ENCODE results near the gene B3GNT2. TPM values are rescaled to one million over a fixed set of nuclear protein-coding genes. Genes with fewer than 3 reads are reported as not detected.
A peak's percentile ranks its signal among the peaks of the same experiment; 100 is the strongest.

Gene B3GNT2
- total and polyA plus RNA-seq, 9 of the 15 experiments (the other 6 are each of a cell fraction or from before 2014, with no cell fraction given), result 6.0 to 38.9 (median 25.0) TPM

GRCh38 chr2:62202019-62202722 is 6.3 kb downstream of the B3GNT2 start (continued):
- no peak for TF ChIP-seq CLOCK (CRISPR knock-in tag; IDR thresholded peaks at IDR 0.05; ENCODE audit: borderline replicate concordance)
- TF ChIP-seq ARID4B (CRISPR knock-in tag; IDR thresholded peaks at IDR 0.05), result no peak
- no peak for TF ChIP-seq ZNF133 (CRISPR knock-in tag; IDR thresholded peaks at IDR 0.05)
- TF ChIP-seq TFAP4 (CRISPR knock-in tag; IDR thresholded peaks at IDR 0.05; ENCODE audit: borderline replicate concordance), result no peak
- TF ChIP-seq TAF15 (IDR thresholded peaks at IDR 0.05; ENCODE audit: low read depth, low read length), result no peak
- TF ChIP-seq ZNF146 (CRISPR knock-in tag; IDR thresholded peaks at IDR 0.05; ENCODE audit: unreplicated experiment), result no peak
- TF ChIP-seq ZBTB11 (CRISPR knock-in tag; IDR thresholded peaks at IDR 0.05), result no peak
- no peak for TF ChIP-seq ZNF134 (CRISPR knock-in tag; conservative IDR thresholded peaks at IDR 0.05)
- TF ChIP-seq MITF (IDR thresholded peaks at IDR 0.05), result no peak
- no peak for TF ChIP-seq PTRF (tag; IDR thresholded peaks at IDR 0.05)
- peak in 1 of 2 experiments; percentile 19; a peak in 1 of 4 replicates for TF ChIP-seq MAZ (CRISPR knock-in tag; conservative IDR thresholded peaks at IDR 0.05 in 1 of 2, IDR thresholded peaks at IDR 0.05 in 1 of 2)

All from K562 (cell line).